T-helper 22 cell (primary cell): ENCODE data around the gene PTPN7.
"Not testable (repeated sequence)": the region's sequence is repeated elsewhere in the genome, so short reads cannot be mapped to it uniquely, and the experiment has no call there.

Experiments
- DNase-seq: peaks from one replicate; pipeline ENCODE4 v3.0.0-alpha.2; 2020; ENCODE audit warnings: low read depth

Gene PTPN7

DNA sequence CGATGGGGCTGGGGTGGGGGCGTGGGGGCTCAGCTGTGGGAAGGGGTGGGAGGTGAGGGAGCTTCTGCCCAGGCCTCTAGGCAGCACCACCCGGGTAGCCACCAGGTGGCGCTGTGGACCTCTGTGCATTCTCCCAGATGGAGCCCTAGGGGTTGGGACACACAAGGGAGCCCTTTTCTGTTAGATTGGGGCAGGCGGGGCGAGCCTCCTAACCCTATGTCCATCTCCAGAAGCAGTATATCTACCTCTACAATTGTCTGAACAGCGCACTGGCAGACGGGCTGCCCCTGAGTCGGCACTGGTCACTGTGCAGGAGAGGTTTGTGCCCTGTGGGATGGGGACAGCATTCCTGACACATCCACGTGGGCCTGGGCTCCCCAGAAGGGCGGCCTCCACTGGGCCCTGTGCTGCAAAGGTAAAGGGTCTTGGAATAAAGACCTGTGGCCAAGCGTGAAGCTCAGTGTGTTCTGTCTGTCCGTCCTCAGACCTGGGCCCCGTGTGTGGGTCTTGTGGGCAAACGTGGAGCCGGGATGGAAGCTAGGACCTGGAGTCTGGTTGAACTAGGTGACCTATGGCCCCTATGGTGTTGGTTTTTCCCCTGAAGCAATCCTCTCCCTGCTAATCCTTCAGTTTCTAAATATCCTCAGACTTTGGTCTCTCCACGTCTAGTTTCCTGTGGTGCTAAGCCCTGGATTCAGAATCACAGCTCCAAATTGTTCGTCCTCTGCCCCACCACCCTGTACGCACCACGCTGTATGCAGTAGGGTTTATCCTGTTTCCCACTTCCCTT is 28.8 kb upstream of the PTPN7 start:
- peak; percentile 44 for DNase-seq

DNA sequence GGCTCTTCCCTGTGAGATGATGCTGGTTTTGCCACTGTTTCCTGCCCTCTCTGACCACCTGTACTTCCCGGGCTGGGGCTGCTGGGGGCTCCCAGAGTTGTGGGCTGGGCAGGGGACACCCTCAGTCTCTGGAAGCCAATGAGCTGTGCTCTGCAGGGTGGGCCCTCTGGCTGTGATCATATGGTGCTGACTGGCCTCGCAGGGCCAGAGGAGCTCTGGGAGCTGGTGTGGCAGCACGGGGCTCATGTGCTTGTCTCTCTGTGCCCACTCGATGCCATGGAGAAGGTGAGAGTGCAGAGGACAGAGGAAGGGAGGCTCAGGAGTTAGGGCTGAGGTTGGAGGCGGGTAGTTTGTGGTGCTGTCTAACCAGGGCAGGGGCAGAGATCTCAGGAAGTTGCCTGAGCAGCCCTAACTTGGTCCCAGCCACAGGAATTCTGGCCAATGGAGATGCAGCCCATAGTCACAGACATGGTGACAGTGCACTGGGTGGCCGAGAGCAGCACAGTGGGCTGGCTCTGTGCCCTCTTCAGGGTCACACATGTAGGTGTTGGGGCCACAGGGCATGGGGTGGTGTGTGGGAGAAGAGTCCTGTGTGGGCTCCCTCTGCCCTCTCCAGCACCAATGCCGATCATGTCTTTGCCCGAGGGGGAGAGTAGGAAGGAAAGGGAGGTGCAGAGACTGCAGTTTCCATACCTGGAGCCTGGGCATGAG is 27.4 kb upstream of the PTPN7 start:
- DNase-seq = no peak

DNA sequence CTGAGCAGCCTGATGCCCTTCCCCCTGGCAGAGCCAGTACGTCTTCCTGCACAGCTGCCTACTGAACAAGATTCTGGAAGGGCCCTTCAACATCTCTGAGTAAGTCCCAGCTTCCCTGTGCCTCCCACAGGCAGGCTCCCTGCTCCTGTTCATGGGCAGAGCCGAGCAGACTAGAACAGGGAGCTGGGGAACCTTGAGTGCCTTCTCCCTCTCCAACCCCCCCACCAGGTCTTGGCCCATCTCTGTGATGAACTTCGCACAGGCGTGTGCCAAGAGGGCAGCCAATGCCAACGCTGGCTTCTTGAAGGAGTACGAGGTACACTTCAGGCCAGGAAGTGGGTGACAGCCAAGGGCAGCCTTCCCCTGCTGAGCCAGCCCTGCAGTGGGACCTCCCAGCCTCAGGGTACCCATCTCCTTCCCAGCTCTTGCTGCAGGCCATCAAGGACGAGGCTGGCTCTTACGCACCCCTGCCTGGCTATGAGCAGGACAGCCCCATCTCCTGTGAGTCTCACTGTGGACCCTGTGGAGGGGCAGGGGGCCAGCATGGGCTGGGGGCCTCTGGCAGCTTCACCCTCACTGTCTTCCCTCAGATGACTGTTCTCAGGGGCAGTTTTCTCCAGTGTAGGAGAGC is 26.8 kb upstream of the PTPN7 start:
- DNase-seq = no peak

DNA sequence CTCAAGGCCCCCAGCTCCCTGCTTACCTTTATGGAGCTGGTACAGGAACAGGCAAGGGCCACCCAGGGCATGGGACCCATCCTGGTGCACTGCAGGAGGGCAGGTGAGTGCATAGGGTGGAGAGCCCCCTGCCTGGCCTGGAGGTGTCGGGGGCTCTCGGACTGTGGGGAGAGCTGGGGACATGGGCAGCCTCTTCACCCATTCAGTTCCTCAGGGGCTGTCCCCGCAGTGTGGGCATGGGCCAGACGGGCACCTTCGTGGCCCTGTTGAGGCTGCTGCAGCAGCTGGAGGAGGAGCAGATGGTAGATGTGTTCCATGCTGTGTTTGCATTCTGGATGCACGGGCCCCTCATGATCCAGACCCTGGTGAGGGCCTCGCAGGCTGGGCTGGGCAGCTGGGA is 25.9 kb upstream of the PTPN7 start:
- no peak for DNase-seq

DNA sequence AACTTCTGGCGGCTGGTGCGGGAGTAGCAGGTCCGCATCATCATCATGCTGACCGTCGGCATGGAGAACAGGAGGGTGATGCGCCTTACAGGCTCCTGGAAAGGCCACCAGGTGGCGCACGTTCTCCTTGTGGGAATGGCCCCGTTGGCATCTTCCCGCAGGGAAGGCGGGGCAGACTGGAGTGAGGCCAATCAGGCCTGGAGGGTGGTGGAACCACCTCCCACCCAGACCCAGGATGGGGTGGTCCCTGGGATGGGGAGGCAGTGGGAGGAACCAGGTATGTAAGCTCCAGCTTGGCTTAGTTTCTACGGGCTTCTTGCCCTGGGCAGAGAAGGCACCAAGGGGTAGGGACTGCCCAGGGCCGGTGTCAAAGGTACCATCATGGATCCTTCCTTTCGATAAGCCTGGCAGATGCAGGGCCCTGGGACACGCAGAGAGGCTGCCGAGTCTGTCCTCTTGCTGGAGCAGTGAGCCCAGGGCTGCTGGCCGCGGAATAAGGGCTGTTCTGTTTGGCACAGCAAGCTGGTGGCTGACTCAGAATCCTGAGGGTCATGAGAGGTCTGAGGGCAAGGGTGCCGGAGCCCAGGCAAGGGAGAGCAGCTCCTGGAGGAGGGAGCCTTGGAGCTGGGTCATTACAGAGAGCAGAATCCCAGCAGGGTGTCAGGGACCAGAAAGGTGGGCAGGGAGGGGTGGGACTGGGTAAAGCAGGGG is 24.5 kb upstream of the PTPN7 start:
- peak; percentile 40 for DNase-seq

DNA sequence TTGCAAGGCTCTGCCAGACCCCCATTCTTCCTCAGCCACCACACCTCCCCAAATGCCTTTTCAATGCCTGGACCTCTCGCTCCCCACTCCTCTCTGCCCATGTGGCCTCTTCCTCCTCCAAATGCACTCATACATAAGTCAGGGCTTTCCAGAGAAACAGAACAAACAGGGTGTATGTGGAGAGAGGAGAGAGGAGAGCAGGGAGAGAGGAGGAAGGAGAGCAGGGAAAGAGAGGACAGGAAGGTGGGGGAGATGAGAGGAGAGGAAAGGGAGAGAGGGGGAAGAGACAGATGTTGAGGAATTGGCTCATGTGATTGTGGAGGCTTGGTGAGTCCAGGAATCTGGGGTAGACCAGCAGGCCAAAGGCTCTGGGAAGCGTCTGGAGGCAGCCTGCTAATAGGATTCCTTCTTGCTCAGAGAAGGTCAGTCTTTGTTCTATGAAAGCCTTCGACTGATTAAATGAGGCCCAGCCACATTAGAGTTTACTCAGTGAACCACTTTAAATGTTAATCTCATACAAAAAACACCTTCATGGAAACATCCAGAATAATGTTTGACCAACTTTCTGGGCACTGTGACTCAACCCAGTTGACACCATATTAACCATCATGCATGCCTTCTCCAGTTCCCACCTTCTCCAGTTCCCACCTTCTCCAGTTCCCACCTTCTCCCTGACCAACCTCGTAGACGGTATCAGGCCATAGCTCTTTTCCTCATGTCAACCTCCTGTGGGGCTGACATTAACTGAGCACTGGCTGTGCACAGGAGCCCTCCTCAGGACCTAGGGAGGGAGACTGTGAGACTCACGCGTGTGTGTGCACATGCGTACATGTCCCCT is 21.9 kb upstream of the PTPN7 start:
- DNase-seq = no peak

DNA sequence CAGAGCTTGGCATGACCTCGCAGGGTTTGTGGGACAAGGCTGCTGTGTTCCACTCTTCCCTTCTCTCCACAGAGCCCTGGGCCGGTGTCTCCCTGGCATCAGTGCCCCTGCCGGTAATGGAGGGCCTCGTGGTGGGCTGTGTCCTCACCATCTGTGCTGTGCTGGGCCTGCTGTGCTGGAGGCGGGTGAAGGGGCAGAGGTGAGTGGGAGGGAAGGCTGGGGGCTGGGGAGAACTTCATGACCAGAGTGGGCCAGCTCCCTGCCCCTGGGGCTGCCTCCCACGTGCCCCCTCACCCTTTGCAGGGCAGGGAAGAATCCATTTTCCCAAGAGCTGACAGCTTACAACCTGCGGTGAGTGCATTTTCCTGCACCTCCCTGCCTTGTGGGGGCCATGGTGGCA is 21.2 kb upstream of the PTPN7 start:
- no peak for DNase-seq

DNA sequence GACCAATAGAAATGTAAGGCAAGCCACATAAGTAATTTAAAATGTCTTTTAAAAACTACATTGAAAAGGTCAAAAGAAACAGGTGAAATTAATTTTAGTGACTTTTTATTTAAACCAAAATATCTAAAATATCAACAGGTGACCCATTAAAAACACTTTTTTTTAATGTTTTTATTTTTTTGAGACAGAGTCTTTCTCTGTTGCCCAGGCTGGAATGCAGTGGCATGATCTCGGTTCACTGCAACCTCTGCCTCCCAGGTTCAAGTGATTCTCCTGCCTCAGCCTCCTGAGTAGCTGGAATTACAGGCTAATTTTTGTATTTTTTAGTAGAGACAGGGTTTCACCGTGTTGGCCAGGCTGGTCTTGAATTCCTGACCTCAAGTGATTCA is 20.3 kb upstream of the PTPN7 start:
- not testable (repeated sequence) for DNase-seq

DNA sequence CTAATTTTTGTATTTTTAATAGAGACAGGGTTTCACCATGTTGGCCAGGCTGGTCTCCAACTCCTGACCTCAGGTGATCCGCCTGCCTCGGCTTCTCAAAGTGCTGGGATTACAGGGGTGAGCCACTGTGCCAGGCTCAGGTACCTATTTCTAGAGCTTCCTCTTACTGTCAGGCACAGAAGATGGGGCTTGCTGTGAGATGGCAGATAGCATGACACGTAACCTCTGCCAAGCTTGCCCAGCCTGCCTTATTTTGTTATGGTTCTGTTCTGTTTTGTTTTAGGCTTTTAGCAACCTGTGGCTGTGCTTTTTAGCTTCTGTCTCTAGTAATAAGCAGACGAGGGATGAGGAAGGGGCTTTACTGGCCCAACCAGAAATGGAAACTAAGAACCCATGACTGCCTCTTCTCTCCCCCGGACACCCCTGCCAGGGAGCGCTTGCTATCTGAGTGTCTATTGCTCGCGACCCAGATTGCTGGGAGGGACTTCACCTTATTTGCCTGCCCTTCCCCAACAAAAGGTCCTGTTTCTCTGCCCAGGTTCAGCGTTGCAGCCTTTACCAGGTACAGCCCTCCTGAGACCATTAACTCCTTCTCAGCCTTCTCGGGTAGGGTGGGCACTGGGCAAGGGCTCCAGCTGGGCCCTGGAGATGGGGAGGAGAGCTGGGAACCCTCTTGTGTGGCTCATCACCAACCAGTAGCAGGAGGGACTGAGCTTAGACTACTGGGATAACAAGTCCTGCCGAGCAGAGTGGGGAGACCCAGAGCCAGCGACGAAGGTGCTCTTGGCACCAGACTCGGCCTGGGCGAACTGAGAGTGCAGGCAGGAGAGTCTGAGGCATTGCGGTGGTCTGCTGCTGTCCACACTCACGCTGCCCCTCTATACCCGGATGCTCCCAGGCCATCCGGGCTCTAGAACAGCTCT is 19.7 kb upstream of the PTPN7 start:
- DNase-seq = no peak

DNA sequence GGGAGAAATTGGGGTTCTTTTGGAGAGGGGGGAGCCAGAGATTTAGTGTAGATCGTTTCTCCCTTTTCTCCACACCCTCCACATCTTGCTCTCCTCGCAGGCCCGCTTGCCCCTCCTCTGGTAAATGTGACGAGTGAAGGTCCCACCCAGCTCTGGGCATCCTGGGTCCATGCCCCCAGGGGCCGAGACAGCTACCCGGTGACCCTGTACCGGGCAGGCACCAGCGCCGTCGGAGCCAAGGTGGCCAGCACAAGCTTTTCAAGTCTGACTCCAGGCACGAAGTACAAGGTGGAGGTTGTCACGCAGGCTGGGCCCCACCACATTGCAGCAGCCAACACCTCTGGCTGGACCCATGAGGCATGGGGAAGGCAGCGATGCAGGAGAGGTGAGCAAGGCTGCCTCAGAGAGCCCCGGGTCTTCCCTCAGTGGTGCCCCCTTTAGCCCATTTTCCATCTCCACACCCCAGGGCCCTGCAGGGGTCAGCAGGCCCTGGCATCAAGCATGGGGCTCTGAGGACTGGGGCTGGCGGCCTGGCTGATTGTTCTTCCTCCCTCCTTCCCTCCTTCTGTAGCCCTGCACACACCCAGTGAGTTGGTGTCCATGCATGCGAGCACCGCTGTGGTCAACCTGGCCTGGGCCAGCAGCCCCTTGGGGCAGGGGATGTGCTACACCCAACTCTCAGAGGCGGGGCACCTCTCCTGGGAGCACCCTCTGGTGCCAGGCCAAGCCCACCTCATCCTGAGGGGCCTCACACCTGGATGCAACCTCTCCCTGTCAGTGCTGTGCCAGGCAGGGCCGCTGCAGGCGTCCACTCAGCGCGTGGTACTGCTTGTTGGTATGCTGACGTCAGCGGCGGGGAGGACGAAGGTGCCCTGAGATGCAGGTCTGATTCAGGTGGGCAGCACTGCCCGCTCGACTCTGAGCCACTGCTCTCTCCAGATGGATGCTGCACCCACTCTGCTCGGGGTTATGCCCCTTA is 16.8 kb upstream of the PTPN7 start:
- no peak for DNase-seq

DNA sequence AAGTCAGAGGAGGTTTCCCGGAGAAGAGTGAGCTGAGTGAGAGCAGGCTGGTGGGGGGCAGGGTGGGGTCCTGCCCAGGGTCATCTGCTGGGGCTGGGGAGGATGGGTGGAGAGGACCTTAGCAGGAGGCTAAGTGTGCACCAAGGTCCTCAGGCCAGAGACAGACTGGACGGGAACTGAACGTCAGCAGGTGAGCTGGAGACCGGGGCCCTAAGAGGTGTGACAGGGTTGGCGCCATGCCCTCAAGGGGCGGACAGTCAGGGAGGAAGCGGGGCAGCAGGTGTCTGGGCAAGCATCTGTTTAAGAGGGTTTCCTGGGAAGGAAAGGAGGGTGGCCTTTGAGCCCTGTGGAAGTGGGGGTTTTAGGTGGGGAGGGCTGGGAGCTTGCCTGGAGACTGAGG is 13.6 kb upstream of the PTPN7 start:
- DNase-seq = no peak

DNA sequence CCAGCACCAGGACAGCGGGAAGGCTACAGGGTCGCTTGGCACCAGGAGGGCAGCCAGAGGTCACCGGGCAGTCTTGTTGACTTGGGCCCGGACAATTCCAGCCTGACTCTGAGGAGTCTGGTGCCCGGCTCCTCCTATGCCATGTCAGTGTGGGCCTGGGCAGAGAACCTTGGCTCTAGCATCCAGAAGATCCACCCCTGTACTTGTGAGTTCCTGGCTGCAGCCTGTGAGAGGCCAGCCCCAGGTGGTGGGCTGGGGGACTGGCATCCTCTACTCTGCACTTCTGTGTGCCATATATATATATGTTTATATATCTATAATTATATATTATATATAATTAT is 11.6 kb upstream of the PTPN7 start:
- DNase-seq = no peak

DNA sequence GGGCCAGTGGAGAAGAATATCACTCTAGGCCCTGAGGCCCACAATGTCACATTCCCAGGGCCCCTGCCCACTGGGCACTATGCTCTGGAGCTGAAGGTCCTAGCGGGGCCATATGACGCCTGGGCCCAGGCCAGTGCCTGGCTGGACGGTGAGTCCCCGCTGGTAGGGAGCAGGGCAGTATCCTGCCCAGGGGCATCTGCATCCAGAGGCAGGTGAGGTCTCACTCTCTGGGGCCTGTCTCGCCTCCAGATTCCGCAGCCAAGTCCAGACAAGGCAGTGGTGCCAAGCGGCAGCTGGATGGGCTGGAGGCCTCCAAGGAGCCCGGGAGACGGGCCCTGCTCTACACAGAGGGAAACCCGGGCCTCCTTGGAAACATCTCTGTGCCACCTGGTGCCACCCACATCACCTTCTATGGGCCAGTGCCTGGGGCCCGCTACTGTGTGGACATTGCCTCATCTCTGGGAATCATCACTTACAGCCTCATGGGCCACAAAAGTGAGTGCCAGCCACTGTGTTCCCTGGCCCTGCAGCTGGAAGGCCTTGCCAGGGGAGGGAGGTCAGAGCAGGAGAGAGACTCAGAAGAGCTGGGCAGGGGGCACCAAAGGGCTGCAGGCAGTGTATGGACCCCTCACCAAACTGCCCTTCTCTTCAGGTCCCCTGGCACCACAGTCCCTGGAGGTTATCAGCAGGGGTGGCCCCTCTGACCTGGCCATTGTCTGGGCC is 11.1 kb upstream of the PTPN7 start:
- DNase-seq = no peak

DNA sequence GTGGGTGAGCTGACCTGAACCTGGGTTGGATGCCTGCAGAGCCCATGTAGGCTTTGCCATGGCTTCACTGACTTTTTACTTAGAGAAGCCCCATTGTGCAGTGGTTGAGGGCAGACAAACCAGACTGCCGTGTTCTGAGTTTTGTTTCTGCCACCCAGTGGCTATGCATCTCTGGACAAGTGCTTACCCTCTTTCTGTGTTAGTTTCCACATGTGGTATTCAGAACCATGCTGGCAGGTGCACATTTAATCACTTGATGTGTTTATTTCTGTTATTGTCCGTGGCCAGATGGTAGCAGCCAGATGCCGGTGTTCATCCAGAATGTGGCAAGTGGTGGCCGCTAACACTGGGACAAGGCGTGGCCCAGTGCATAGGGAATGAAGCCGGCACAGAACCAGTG is 10.3 kb upstream of the PTPN7 start:
- no peak for DNase-seq

DNA sequence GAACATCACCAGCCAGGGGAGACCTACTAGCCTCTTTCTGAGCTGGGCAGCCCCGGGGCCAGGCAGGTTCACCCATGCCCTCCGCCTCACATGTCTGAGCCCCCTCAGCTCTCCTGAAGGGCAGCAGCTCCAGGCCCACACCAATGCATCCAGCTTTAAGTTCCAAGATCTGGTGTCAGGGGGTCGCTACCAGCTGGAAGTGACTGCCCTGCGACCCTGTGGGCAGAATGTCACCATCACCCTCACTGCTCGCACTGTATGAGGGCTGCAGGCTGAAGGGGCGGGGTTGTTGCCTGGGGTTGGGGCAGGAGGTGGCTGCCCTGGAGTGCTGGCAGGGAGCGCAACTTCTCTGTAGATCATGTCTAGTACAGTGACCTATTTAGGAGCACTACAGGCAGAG is 8.5 kb upstream of the PTPN7 start:
- no peak for DNase-seq

DNA sequence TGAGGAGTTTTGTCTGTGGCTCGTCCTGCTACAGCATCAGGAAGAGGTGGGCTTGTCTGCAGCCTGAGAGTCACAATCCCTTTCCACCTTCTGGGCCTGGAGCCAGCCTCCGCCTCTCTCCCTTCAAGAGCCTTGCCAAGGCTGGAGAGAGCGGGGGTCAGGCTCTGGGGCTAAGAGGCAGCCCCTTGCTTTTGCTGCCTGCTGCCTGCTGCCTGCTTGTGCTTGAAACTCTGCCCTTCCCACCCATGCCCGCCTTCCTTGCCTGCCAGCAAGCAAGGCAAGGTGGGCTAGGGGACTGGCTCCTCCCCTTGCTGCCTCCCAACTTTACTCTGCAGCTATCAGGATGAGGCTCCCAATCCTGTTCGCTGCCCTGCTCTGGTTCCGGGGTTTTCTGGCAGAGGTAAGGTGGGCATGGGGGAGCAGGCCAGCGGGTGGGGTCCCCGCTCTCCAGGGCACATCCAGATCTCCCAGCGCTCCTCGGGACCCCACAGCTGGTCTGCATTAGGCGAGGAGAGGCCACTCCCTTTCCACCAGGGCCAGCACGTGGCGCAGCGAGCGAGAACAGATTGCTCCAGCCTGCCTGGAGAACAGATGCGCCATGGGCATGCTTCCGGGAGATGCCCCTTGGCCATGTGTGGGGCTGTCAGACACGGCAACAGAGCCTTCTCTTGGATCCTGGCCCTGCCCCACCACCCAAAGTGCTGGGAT is 7.5 kb upstream of the PTPN7 start:
- DNase-seq = no peak

DNA sequence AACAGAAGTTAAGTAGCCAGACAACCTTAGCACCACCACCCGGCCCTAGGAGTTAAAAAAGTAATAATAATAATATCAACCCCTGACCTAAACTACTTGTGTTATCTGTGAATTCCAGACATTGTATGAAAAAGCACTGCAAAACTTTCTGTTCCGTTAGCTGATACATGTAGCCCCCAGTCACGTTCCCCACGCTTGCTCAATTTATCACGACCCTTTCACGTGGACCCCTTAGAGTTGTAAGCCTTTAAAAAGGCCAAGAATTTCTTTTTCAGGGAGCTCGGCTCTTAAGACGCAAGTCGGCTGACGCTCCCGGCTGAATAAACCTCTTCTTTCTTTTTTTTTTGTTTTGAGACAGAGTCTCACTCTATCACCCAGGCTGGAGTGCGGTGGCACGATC is 6.7 kb upstream of the PTPN7 start:
- DNase-seq = not testable (repeated sequence)
